DMS153 treated with DMSO at 0.1 percent for 48 hours (cell line): ENCODE results near the gene EXOC3L1.
A peak's percentile ranks its signal among the peaks of the same experiment; 100 is the strongest.

Experiments used
- DNase-seq: peaks from one replicate; lab custom pipeline; 2025; ENCODE audit not compliant: unreplicated experiment; lab: John Stamatoyannopoulos, UW

EXOC3L1 gene

DNA sequence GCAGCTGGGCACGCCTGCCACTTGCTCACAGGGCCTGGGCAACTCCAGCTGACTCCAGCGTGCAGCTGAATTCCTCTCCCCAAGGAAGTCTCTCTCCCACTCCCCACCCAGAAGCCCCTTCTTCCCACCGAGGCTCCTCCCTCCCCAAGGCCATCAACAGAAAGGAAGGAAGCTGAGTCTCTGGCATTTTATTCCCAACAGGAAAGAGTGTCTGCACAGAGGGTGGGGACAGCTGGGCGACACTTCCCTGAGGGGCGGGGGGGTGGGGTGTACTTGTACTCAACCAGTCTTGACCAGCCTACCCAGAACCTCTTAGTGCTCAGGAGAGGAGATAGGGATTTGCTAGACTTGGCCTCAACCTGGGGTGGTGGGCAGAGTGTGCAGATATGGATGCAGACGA lies at the start of gene EXOC3L1:
Gene EXOC3L1, minus strand, starts transcription at position 96 of the 400 bp plus-strand sequence. CDS start 460 bp downstream, outside the sequence.
- no peak for DNase-seq

DNA sequence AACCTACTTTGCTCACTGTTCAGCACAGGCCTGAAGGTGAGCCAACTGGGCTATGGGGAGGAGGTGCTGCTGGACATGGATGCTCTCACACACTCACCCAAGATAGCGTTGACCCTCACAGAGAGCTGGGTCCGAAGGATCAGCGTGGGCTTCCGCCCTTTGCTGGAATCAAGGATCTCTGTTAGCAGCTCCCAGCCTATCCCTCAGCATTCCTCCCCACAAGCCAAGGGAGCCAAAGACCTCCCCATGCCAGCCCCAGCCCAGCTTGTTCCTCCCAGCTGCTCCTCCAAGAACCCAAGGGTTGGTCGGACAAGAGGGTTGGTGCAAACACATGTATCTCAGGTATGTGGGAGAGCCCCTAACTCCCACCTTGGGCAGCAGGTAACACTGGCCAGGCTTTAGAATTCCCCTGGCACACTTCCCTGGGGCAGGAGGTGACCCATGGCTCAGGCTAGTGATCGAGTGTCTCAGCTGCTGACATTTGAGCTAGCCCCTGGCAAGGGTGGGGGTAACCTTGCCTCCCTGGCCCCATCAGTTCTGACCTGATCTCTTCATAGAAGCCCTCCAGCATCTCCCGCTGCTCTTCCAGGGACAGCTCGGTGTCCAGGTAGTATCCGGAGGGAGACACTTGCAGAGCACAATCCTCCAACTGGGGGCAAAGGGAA lies 49.0 kb upstream of the EXOC3L1 start:
- DNase-seq = no peak

DNA sequence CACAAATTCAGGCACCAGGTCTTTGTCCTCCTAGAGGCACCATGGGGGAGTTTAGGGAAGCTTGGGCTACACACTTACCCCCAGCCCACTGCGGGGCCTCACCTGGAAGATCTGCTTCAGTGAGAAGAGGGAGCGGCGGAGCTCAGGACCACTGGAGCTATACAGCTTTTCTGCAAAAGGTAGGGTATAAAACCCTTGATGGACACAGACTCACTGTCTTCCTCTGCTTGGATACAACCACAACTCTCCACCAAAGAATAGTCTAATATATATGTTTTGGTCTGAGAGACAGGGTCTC lies 48.3 kb upstream of the EXOC3L1 start:
- DNase-seq = no peak

GRCh38 chr16:67237396-67238277 lies 47.7 kb upstream of the EXOC3L1 start:
- no peak for DNase-seq

DNA sequence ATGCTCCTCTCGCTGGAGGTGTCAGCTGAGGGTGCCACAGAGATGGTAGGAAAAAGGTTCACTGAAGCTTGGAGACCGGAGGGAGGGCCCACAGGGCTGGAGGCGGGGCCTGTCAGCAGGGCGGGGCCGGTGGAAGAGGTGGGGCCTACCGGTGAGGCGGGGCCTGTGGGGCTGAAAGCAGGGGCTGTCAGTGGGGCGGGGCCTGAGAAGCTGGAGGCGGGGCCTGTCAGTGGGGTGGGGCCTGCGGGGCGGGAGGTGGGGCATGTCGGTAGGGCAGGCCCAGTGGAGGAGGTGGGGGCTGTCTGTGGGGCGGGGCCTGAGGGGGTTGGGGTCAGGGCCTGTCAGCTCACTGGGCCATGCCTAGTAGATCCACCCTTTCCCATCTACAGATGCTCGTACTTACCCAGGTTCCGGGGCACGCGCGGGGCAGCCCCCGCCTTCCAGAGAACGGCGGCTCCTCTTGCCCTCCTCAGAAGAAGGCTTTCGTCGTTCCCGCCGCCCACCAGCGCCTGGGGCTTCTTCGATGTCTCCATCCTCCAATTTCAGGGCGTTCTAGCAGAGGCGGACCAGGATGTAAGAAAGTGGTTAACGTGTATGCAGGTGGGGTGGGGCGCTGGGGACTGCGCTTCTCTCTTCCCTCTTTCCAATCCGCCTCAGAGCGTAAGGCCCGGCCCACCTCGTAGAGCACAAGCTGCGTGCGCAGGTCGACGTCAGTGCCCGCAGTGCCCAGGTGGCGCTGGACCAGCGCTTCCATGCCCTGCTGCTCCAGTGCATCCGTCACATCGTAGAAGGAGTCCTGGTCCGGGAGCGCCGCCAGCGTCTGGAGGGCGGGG lies 46.8 kb upstream of the EXOC3L1 start:
- DNase-seq = no peak

- DNase-seq = no peak
Observed at GRCh38 chr16:67235816-67236562, 46.1 kb upstream of the EXOC3L1 start.

GRCh38 chr16:67234180-67234597 lies 44.3 kb upstream of the EXOC3L1 start:
- DNase-seq = no peak

DNA sequence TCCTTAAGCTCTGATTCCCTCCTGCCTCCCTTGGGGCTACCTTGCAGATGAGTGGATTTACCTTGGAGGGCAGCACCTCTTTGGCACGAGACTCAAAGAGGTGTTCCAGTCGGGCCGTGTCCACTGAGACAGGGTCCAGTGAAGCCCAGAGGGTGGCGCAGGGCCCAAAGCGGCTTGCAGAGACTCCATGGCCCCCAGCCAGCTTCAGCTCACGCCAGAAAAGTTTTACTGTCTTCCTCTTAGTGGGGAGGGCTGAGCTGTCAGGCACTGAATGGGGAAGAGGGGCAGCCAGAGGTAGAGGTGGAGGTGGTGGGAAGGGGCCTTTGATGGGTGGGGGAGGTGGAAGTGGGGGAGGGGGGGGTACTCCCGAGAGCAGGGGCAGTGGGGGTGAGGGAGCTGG lies 43.7 kb upstream of the EXOC3L1 start:
- DNase-seq = no peak

DNA sequence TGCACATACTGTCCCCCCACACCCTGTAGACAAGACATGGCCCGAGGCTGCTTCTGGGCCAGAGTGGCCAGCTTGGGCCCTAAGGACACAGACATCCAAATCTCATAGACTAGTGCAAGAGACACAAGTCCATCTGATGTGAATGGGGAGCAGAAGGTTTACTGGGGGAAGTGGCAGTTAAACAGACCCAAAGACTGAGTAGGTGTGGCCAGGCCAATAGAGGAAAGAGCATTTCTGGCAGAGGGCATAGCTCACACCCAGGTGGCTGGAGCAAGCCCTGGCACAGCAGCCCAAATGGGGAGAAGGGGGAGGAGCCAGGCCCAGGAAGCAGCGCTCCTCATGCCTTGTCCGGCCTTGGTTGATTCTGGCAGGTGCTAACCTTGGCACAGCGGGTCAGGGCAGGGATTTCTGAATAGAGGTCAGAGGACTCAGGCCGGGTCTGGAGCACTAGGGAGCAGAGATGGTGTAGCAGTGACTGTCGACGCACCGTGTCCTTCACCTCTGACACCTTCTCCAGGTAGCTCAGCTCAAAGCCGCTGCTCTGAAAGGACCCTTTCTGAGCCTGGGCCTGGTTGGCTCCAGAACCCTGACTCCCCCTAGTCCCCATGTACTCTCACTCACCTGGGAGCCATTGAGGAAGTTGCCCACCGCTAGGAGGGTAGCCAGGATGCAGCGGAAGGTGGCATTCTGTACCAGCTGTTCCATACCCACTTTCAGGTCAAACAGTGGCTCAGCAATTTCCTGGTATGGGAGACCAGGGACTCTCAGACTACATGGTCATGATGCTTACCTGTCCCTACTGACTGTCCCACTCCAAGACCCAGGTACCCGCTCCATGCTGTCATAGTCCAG lies 41.1 kb upstream of the EXOC3L1 start:
- no peak for DNase-seq

- no peak for DNase-seq
Observed at GRCh38 chr16:67229906-67230808, 40.2 kb upstream of the EXOC3L1 start.

DNA sequence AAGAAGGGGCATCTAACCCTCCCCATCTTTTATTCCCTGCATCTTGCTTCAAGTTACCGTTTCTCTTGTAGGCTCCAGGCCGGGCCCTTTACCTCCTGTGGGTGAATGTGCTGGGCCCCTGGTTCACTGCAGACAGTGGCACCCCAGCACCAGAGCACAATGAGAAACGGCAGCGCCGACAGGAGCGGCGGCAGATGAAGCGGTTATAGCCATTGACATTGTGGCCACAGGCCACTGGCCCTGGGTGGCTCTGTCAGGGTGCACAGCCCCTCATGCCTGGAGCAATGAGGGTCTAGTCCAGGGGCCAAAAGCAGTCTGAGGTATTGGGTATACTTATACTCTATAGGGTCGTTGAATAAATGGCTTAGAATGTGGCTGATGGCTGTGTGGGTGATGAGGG lies 39.0 kb upstream of the EXOC3L1 start:
- no peak for DNase-seq

DNA sequence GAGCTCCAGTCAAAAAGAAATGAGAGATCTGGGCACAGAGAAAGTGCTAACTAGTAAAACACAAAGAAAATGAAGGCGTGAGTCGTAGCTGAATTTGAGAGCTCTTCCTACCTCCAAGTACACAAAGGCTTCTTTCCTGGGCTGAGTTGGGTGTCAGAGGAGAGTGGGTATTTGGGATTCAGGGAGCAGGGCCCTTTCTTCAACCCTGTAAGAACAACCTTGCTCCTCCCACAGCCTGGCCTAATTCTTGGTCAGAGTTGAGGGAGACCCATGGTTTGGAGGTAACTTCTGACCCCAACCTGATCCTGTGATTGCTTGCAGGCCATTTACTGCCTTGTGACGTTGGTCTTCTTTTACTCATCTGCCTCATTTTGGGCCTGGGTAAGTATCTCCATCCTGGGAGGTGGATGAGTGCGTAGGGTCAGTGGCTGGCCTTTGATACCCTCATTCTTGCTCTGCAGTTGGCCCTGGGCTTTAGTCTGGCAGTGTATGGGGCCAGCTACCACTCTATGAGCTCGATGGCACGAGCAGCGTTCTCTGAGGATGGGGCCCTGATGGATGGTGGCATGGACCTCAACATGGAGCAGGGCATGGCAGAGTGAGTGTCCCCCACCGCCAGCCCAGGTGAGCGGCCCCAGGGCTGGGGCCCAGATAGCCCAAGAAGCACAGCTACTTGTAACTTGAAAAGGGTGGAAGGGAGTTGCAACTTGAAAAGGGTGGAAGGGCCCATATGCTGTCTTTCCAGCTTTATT lies 38.3 kb upstream of the EXOC3L1 start:
- DNase-seq = no peak

DNA sequence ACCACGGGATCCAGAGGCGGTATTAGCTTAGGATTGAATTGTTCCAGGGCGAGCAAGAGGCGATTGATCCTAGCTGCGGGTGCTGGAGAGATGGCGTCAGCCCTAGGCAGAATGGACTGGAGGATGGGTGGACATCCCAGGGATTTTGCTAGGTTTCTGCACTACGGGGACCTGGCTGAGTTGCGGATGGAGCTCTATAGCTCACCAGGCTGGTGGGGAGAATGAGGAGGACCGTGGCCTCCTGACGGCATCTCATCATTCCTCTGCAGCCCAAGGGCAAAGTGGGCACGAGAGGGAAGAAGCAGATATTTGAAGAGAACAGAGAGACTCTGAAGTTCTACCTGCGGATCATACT lies 37.6 kb upstream of the EXOC3L1 start:
- no peak for DNase-seq

DNA sequence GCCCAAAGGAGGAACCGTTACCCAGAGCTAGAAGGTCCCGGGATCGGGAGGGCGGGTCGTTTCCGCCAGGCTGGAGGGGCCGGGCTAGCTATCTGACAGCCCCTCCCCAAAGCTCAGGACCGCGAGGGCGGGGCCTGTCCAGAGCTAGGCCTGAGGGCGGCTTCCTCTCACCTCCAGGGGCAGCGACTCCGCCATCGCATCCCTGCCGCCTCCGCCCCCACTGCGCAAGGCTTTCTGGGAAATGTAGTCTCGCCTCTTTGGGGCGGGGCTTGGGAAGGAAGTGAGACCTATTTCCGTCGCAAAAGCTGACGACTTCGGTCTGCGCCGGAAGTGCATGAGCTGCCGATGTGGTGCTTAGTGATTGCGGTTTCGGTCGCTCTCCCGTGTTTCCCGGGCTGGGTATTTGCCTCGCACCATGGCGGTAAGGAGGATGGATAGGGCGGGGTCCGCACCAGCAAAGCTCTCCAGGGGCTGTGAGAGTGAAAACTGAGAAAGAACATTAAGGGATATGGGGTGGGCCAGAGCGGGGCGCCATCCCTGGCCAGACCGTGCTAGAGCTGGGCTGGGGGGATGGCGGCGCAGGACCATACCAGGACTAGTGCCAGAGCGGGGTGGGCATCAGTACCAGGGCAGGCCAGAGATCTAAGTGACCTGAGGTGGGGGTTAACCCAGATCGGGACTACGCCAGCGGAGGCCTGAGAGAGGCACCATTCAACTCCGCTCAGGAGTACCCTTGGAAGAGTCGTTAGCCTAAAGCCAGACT lies 37.0 kb upstream of the EXOC3L1 start, which contains the start of gene TMEM208:
Gene TMEM208, plus strand, starts transcription at position 327 of the 763 bp plus-strand sequence. Its CDS starts 89 bp downstream, at position 416.
- peak; percentile 93 for DNase-seq

DNA sequence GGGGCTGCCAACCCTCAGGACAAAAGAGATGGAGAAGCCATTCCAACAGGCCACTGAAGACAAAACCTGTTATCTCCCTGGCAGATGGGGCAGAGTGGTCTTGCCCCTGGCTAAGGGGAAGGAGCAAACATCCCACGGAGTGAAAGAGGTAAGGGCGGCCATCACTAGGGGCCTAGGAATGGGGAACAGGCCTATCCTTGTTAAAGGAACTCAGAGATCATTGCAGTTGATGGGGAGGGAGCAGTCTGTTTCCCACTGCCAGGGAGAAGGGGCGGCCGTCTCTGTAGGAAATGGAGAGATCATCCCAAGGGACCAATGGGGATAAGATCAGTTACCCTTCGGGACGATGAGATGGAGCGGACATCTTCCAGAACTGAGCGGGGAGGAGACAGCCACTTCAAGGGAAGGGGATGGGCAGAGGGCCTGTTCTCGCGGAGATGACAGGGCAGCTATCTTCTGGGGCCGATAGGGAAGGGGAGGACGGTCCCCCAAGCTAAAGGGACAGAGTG lies 36.4 kb upstream of the EXOC3L1 start:
- DNase-seq = no peak

GRCh38 chr16:67223992-67224391 lies 34.1 kb upstream of the EXOC3L1 start:
- no peak for DNase-seq
